AG08396 (cell line): ENCODE data around the gene CLP1.
"Not testable (repeated sequence)": the region's sequence is repeated elsewhere in the genome, so short reads cannot be mapped to it uniquely, and the experiment has no call there.

Experiments
- DNase-seq: peaks from one replicate; pipeline ENCODE4 v3.0.0; 2012; ENCODE audit warnings: low spot score, mixed read lengths

Gene CLP1

DNA sequence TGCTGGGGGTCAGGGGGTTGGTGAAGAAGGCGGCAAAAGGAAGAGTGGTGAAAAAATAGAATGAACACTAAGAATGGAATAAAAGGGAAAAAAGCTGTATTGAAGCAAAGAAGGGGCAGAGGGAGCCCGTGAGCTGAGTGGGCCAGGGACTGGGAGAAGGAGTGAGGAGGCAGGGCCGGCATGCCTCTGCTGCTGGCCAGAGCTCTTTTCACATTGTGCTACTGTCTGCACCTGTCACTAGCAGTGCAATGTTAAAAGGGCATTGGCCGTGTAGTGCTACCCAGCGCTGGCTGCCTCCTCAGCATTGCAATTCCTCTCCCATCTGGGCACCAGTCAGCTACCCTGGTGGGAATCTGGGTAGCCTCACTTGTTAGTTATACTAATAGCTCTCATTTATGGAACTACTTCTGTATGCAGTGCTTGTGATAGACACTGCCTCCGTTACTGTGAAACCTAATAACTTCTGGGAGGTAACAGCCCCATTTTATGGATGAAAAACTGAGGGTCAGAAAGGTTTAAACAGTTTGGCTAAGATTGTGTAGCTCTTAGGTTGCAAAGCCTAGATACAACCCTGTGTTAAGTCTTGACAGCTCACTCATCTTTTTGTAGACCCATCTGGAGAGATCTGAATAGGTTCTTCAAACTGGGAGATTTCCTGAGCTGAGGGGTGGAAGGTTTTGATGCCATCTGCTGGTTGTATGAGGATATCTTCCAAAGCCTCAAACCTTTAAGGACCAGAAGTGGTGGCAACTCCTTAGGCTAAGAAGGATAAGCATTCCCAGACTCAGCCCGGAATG, 16.4 kb upstream of the CLP1 start:
- peak; percentile 69 for DNase-seq

DNA sequence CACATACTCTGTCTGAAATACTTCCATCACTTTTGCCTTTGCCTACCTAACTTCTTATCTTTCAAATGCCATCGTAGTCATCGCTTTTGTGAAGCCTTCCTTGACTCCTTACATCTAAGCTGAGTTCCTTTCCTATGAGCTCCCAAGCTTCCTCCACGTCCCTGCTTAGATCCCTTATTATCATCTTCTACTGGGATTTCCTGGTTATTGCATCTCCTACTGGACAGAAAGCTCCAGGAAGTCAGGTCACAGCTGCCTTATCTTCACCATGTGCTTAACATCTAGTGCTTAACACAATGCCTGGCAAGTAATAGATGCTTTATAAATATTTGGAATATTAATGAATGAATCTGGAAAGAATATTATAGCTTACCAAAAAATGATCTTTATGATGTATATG, 13.8 kb upstream of the CLP1 start:
- no peak for DNase-seq

DNA sequence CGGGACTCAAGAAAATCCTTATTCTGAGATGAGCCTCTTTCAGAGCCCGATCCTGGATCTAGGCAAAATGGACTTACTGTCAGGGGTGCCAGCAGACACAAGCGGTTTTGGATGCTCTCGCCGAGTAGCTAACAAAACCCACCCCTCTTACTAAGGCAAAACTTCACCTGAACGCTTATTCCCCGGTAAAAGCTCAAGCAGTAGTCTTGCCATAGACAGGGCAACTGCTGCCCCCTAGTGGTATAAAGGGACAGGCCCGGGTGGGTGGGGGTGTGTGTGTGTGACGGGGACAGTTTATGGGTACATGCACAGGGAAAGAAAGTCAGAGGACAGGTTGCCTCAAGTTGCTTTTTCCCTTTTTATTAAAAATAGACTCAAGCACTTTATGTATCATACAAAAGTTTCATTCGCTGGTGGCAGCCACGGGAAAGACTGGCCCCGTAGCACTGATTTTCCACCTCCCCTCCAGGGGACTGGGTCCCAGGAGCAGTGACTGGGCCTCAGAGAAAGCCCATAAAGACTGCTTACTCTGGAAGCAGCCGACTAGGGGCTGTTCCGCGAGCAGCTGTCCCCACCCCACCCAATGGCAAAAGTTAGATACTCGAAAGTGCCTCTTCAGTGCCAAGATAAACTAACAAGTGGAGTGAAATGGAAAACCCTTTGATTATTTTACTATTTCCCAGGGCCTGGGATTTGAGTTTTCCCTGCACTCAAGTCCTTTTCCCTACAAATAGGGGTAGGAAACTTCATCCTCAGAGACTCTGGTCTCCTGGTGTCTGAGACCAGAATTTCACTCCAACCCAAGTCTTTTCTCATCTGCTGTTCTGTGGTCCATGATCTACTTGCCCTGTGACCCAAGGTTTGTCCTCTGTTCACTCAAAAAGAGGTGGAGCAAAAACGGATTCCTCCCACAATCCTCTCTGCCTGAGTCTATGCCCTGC, 12.5 kb upstream of the CLP1 start:
- peak; percentile 81 for DNase-seq

DNA sequence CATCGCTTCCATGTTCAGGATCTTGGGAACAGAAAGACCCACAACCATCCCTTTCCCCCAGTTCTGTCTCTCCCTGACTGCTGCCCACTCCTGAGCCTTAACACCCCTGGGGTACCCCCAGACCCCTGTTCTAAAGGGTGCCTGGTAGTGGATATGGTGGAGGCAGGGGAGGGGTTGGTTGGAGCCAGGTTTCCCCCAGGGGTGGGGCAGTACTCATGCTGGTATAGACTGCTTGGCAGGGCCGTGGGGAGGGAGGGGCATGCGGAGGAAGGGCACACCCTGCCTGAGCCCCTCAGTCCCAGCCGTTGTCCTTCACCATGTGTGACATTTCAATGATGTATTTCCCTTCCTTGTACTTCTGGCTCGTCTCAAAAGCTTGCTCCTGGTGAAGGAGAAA, 11.9 kb upstream of the CLP1 start:
- DNase-seq, result no peak

DNA sequence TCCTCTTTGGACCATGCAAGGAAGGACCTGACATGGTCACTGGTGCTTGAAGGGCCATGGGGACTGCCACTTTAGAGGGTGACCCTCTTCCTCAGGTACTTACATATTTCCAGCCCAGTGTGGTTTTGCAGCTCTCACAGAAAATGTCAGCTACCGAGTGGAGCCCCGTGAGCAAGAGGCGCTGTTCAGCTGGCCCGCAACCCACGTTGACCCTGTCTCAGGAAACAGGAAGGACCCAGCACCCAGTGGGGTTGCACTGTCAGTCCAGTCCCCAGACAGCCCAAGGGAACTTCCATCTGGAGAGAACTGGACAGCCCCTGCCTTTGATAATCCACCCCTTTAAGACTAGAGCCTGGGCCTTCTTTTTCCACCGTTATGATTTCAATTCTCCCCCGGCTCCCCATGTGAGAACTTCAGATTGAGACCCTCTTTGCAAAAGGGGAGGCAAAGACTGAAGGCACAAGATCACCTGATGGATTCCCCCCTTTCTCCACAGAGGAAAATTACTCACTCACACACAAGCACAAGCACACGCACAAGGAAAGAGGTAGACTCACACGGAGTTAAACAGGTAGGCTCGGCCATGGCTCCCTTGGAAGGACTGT, 11.3 kb upstream of the CLP1 start:
- no peak for DNase-seq

DNA sequence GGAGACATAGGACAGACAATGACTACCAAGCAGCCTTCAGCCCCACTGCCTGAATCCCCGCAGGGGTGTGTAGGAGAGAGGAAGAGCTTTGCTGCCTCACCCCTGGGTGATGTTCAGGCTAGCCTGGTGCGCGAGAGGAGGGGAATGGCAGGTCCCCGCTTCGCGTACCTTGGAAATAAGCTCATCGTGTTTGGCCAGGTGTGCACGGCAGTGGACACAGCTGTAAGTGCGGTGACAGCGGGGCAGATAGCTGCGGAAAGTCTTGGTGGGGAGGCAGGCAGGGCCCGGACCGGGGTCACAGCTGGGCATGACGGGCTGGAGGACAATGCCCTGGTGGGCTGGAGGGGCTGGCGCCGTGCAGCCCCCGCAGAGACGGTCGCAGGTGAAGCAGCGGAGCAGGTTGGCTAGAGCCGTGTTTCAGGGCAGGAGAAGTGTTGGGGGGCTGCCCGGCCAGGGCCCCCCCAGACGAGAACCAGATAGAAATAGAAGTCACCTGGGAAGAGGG, 10.7 kb upstream of the CLP1 start:
- DNase-seq, result no peak

DNA sequence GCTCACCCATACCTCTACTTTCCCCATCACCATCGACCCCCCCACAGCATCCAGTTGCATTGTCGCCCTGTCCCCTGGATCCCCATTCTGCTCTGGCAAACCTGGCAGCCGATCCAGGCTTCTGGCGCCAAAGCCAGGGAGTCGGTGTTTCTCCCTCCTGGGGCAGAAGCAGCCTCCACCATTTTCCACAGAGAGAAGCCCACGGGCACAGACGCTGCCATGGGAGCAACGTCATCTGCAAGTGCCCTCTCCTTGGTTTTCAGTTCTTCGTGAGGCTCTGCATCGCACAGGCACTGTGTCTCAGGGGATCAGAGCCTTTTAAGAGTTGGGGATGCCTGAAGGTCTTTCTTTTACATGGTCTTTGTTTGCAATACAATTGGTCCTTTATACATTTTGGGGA, 10.2 kb upstream of the CLP1 start:
- DNase-seq, result no peak

DNA sequence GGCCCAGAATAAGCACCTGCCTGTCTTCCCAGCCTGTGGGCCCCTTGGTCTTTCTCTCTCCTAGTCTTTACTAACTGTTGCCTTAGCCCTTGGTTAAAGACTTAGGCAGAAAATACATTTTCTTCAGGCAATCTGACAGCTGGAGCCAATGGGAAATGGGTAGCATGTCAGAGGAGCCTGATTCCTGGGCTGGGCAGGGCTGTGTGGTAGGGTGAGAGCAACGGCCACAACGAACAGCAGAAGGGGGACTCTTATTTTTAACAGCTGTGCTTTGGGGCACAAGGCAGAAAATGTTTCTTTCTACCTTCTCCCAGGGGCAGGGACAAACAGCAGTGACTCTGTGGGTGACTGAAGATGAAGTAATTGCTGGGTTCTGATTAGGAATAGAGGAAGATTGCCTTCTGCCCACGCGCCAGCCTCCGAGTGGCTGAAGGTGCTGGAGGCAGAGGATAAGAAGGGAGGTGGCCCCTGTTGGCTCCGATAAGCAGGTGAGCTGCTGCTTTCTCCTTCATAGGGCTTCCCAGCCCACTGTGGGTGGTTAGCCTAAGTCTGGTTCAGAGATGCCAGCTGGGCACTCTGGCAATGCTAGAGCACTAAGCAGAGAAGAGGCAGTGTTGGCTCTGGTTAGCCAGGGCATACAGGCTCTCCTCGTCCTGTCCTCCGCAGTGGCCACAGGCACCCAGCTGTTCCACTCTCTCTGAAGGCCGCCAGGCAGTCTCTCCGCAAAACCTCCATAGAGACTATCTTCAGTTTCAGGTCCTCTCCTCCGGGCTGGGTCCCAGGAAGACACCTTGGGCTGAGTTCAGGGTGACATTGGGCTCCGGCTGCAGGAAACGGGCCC, 9.4 kb upstream of the CLP1 start:
- DNase-seq, result peak; percentile 36

DNA sequence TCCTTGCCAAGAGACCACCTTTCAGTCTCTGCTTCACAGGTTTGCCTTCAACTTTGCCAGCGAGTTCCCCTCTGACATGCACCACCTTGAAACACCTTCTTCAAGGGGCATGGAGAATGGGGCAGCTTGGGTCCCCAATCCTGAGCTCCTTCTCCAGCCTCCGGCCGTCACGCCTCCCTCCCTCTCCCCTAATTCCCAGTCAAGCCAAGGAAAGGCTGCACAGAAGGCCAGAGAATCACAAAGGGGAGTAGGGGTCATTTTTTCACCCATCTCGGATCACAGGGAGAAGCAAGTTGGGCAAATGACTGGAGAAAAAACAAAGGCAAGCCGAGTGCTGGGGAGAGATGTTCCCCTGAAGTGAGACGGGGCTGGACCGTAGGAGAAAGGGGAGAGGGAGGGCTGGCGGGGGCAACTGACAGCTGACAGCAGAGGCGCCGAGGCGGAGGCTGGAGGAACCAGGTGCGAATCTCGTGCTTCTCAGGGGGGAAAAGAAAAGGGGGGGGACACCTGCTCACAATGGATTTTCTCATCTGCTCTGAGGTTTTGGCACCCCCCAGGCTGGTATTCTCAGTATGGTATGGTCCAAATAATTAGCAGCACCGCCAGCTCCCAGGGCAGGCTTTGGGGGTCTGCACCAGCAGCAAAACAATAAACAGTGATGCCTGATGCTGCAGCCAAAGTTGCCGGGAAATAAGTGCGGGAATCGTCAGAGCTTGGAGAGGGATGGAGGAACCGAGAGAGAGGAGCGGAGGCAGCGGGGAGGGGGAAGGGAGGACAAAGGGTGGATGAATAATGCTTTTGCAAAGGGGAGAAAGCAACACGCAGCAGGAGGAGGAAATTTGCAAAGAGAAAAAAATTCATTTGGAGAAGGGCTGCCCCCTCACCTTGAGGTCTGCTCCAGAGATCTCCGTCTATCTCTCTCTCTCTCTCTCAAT, 8.5 kb upstream of the CLP1 start:
- peak; percentile 16 for DNase-seq

DNA sequence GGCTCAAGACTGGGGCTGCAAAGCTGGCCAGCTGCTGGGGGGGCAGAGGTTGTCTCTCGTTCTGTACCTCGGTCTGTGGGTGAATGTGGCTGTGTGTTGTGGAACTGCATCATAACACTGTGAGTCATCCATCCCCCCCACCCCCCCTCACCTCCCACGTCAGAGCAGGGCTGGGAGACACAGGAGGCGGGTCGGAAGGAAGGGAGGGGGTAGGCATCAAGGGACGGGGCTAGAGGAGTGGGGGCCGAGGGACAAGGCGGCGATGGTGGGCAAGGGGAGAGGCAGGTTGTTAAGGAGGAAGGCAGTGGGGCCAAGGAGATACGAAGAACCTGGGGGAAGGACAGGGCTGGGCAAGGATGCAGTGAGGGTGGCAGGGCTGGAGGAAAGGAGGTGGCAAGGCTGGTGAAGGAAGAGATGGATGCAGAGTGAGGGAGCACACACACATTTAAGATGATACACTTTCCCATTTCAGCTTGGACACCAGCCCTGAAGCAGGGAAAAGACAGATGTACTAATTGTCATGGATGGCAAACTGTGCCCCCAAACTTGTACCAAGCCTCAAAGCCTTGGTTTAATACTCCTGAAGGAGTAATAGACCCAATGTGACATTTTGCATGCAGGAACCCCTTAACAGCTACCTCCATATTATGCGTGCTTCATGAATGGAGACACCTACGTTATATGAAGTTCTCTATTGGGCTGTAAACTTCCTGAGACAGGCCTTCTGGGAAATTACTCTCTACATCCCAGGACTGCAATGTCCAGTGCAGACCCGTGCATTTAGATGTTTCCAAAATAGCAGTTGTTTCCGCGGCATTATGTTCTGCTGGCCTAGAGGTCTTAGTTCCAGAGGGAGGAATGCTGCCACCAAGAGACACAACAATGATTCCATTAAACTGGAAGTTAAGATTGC, 7.5 kb upstream of the CLP1 start, which contains the start of gene YPEL4:
Gene YPEL4 (minus strand): TSS at position 87 of the 913 bp plus-strand sequence. CDS start 2,805 bp downstream, outside the sequence.
- DNase-seq, result peak; percentile 83

DNA sequence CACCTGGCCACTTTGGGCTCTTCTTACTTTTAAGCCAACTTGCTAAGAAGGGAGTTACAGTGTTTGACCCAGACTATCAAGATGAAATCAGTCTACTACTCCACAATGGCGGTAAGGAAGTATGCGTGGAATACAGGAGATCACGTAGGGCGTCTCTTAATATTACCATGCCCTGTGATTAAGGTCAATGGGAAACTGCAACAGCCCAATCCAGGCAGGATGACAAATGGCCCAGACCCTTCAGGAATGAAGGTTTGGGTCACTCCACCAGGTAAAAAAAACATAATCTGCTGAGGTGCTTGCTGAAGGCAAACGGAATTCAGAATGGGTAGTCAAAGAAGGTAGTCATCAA, 6.8 kb upstream of the CLP1 start:
- no peak for DNase-seq

DNA sequence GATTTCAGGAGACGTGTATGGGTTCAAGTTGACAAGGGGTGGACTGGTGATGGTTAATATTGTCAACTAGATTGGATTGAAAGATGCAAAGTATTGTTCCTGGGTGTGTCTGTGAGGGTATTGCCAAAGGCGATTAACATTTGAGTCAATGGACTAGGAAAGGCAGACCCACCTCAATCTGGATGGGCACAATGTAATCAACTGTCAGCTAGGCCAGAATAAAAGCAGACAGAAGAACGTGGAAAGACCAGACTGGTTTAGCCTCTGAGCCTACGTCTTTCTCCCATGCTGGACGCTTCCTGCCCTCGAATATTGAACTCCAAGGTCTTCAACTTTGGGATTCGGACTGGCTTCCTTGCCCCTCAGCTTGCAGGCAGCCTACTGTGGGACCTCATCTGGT, 6.2 kb upstream of the CLP1 start:
- DNase-seq, result no peak

DNA sequence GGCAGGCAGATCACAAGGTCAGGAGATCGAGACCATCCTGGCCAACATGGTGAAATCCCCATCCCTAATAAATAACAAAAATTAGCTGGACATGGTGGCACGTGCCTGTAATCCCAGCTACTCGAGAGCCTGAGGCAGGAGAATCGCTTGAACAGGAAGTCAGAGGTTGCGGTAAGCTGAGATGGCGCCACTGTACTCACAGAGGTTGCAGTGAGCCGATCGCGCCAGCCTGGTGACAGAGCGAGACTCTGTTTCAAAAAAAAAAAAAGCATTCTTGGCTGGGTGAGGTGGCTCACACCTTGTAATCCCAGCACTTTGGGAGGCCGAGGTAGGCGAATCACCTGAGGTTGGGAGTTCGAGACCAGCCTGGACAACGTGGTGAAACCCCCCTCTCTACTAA, 5.3 kb upstream of the CLP1 start:
- DNase-seq, result not testable (repeated sequence)

DNA sequence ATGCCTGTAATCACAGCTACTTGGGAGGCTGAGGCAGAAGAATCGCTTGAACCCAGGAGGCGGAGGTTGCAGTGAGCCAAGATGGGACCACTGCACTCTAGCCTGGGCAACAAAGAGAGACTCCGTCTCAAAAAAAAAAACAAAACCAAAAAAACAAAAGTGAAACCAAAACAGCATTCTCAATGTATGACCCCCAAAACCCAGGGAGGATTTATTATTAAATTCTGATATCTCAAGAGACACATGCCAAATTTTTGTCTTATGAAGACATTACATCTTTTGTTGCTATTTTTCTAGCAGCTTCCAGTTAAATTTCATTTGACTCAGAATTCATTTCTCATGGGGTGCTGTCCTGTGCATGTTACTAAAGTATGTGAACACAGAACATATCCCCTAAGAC, 4.9 kb upstream of the CLP1 start:
- no peak for DNase-seq

DNA sequence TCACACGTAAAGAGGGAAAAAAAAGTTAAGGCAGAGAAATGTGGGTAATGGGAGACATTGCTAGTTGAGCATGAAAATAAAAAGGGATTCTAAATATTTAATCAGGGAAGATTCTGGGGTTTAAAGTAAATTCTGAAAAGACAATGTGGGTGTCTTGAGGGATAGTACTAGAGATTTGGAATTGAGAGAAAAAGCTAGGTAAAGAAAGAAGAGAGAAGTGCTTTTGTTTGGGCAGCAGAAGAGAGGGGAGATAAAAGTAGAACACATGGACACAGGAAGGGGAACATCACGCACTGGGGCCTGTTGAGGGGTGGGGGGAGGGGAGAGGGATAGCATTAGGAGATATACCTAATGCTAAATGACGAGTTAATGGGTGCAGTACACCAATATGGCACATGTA, 4.4 kb upstream of the CLP1 start:
- no peak for DNase-seq

DNA sequence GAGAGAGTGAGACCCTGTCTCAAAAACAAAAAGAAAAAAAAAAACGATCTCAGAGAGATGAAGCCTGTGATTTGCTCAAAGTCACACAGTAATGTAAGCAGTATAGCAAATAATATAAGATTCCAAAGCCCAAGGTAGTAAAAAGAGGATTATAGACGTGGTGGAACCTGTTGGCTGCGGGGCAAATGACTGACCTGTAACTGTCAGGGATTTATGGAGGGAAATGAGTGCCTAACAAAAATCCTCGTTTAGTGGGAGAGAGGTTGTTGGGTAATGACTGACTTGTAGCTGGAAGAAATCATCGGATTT, 723 bp upstream of the CLP1 start:
- DNase-seq, result no peak

DNA sequence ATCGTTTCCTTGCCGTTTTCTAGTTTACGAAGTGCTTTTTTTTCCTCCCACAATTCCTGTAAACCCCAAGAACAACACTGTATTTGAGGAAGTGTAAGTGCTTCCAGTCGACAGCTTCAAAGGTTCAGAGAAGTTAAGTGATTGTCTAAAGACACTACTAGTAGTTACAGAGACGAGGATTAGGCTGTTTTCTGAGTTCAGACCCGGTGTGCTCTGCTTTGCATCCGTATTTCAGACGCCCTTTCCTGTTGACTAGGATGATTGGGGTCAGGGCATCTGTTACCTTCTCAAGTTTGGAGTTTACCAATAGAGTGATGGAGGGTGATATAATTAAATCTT, 430 bp downstream of the CLP1 start:
- no peak for DNase-seq

DNA sequence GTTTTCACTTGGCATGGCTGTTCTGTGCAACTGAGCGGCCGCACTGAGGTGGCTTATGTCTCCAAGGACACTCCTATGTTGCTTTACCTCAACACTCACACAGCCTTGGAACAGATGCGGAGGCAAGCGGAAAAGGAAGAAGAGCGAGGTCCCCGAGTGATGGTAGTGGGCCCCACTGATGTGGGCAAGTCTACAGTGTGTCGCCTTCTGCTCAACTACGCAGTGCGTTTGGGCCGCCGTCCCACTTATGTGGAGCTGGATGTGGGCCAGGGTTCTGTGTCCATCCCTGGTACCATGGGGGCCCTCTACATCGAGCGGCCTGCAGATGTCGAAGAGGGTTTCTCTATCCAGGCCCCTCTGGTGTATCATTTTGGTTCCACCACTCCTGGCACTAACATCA, 2.1 kb downstream of the CLP1 start:
- DNase-seq, result no peak

DNA sequence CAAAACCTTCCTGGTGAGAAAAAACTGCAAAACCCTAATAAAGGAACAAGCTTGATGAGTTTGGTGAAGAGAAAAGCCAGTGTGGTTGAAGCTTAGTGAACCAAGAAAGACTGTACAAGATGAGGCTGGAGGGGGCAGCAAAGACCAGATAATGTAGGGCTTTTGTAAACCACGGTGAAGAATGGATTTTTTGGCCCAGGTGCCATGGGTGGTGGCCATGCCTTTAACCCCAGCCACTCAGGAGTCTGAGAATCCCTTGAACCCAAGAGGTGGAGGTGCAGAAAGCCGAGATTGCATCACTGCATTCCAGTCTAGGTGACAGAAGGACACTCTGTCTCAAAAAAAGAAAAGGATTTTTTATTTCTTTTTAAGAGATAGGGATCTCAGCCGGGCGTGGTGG, 5.3 kb downstream of the CLP1 start:
- no peak for DNase-seq

DNA sequence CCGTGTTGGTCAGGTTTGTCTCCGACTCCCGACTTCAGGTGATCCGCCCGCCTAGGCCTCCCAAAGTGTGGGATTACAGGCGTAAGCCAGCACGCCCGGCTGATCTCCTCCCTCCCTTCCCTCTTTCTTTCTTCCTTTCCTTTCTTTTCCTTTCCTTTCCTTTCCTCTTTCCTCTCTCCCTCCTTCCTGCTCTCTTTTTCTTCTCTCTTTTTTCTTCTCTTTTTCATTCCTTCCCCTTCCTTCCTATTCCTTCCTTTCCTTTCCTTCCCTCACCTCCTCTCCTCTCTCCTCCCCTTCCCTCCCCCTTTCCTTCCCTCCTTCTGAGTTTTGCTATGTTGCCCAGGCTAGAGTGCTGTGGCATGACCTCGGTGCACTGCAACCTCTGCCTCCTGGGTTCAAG, 6.4 kb downstream of the CLP1 start:
- no peak for DNase-seq
